SU-DHL-6 (cell line): Measurements from ENCODE around the gene MED27.

Source experiments
- EZH2phosphoT487 ChIP-seq: fragments of 200-600 bp; sonication (generic), shearing (Covaris generic); conservative IDR thresholded peaks from 2 replicates; pipeline ENCODE4 v1.6.1; 2018; ENCODE audit warnings: mild to moderate bottlenecking, antibody characterized with exemption, low read length, moderate library complexity, mixed read lengths
- TF ChIP-seq, protein P1 (sequence below): fragments of 200-600 bp; sonication (generic); IDR thresholded peaks from one replicate; pipeline ENCODE4 v1.5.1; 2017; ENCODE audit warnings: antibody characterized with exemption, mild to moderate bottlenecking, low read length, moderate library complexity; ENCODE audit not compliant: insufficient read depth, poor library complexity, severe bottlenecking

DNA sequence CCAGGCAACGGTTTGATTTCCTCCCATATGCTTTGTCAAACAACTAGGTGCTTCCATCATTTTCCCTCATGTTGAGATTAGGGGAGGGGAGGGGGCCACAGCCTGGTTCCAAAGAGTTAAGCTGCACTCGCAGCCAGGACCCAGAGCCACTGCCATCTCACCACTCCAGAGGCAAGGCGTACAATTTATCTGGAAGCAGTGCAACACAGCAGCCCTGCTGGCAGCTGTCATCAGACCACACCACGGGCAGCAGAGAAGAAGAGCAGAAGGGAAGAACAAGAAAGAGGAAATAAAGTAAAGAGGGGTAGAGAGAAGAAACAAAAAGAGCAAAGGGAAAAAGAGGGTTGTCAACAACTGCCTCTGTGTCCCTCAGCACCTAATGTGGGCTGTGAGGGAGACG, 38.9 kb downstream of the MED27 start:
- TF ChIP-seq, protein P1, sequence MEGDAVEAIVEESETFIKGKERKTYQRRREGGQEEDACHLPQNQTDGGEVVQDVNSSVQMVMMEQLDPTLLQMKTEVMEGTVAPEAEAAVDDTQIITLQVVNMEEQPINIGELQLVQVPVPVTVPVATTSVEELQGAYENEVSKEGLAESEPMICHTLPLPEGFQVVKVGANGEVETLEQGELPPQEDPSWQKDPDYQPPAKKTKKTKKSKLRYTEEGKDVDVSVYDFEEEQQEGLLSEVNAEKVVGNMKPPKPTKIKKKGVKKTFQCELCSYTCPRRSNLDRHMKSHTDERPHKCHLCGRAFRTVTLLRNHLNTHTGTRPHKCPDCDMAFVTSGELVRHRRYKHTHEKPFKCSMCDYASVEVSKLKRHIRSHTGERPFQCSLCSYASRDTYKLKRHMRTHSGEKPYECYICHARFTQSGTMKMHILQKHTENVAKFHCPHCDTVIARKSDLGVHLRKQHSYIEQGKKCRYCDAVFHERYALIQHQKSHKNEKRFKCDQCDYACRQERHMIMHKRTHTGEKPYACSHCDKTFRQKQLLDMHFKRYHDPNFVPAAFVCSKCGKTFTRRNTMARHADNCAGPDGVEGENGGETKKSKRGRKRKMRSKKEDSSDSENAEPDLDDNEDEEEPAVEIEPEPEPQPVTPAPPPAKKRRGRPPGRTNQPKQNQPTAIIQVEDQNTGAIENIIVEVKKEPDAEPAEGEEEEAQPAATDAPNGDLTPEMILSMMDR = no peak
- no peak for TF ChIP-seq EZH2phosphoT487
